Endodermal cell (in vitro differentiated cells): ENCODE measurements around the gene RNF223. TPM values are rescaled to one million over a fixed set of nuclear protein-coding genes. Genes with fewer than 3 reads are reported as not detected.

Source experiments
- DNase-seq: peaks from one replicate; pipeline ENCODE4 v3.0.0-alpha.2; 2017
- H3K27ac ChIP-seq: 2 replicates; pipeline ENCODE4 v1.5.1; 2013; ENCODE audit warnings: mild to moderate bottlenecking, low read depth, low read length, moderate library complexity
- H3K27me3 ChIP-seq: 2 replicates; pipeline ENCODE4 v1.6.1; 2013; ENCODE audit warnings: mild to moderate bottlenecking, low read length, moderate library complexity; ENCODE audit not compliant: insufficient read depth, control insufficient read depth, poor library complexity, severe bottlenecking
- H3K36me3 ChIP-seq: 2 replicates; pipeline ENCODE4 v1.7.0; 2013; ENCODE audit warnings: mild to moderate bottlenecking, low read length, moderate library complexity; ENCODE audit not compliant: control insufficient read depth, insufficient read depth
- H3K4me1 ChIP-seq: one replicate; pipeline ENCODE4 v1.7.0; 2013; ENCODE audit warnings: low read length; ENCODE audit not compliant: control insufficient read depth, insufficient read depth
- H3K4me3 ChIP-seq: 2 replicates; pipeline ENCODE4 v1.5.1; 2013; ENCODE audit warnings: mild to moderate bottlenecking, low read length, moderate library complexity
- H3K9ac ChIP-seq: 2 replicates; pipeline ENCODE4 v1.6.1; 2013; ENCODE audit warnings: mild to moderate bottlenecking, low read length, moderate library complexity; ENCODE audit not compliant: poor library complexity, severe bottlenecking; ENCODE audit errors: extremely low read depth
- H3K9me3 ChIP-seq: 2 replicates; pipeline ENCODE4 v1.6.1; 2013; ENCODE audit warnings: mild to moderate bottlenecking, low read length, moderate library complexity; ENCODE audit not compliant: control insufficient read depth
- H3K27ac Mint-ChIP-seq: 2 replicates; pipeline ENCODE4 v1.8.0; 2020; ENCODE audit warnings: mixed read lengths
- H3K27me3 Mint-ChIP-seq: 2 replicates; pipeline ENCODE4 v1.8.0; 2021; ENCODE audit warnings: mild to moderate bottlenecking, mixed read lengths; ENCODE audit not compliant: insufficient read depth
- H3K36me3 Mint-ChIP-seq: 2 replicates; pipeline ENCODE4 v1.8.0; 2020; ENCODE audit warnings: low read depth, mixed read lengths
- H3K4me1 Mint-ChIP-seq: 2 replicates; pipeline ENCODE4 v1.8.0; 2020; ENCODE audit warnings: mixed read lengths
- H3K4me3 Mint-ChIP-seq: 2 replicates; pipeline ENCODE4 v1.8.0; 2020; ENCODE audit warnings: mild to moderate bottlenecking, moderate library complexity, mixed read lengths
- H3K9me3 Mint-ChIP-seq: 2 replicates; pipeline ENCODE4 v1.8.0; 2020; ENCODE audit warnings: mild to moderate bottlenecking, mixed read lengths
- WGBS, 2 experiments: methylation state at CpG; one replicate each; pipeline versions ENCODE4 v1.1.5 to v1.1.7; 2013; ENCODE audit warnings: missing lambda C conversion rate in 2 of 2, mixed read lengths in 1 of 2; ENCODE audit not compliant: insufficient coverage in 1 of 2, insufficient read length in 1 of 2; 5-methylcytosine and 5-hydroxymethylcytosine counted together
- total RNA-seq, 2 donors: library from RNA; stranded (reverse); fragmentation: NEBNext Ultra II Directional in 1 of 2; extraction: Animal tissue kit (Norgen Biotek cat#: 25700) in 1 of 2; gene quantifications; 2 replicates in 1 of 2; 3 replicates in 1 of 2; pipeline ENCODE4 v1.2.1, GENCODE V29; 2021
- TF ChIP-seq, protein P1 (sequence below): fragments of 200-600 bp; sonication (generic); conservative IDR thresholded peaks from 2 replicates; pipeline ENCODE4 v1.5.0; 2021; ENCODE audit warnings: antibody characterized with exemption, mild to moderate bottlenecking

The RNF223 gene
- total RNA-seq, 2 donors from 2014 or later = not detected

DNA sequence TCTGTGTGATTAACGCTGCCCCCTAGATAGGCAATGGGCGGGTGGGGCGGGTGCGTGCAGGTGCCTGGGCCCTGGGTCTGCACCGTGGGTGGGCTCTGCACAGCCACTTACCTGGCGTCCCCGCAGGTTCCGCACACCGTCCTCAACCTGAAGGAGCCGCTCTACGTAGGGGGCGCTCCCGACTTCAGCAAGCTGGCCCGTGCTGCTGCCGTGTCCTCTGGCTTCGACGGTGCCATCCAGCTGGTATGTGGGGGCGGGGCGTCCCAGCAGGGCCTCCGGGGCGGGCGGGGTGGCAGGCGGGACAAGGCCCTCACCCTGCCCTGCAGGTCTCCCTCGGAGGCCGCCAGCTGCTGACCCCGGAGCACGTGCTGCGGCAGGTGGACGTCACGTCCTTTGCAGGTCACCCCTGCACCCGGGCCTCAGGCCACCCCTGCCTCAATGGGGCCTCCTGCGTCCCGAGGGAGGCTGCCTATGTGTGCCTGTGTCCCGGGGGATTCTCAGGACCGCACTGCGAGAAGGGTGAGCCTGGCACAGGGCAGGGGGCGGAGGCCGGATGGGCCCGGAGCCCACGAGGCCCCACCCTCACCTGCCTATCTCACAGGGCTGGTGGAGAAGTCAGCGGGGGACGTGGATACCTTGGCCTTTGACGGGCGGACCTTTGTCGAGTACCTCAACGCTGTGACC lies 22.8 kb downstream of the RNF223 start:
- peaks cover 3% of the 10 kb centered on the region for H3K27me3 Mint-ChIP-seq
- DNase-seq = peak; percentile 72
- Histone ChIP-seq H3K4me1 (no peaks in the 10 kb centered on the region), H3K27me3 (no peaks in the 10 kb centered on the region), H3K9me3 (no peaks in the 10 kb centered on the region), H3K4me3 (no peak overlapping the region), H3K9ac (no peak overlapping the region), H3K36me3 (peaks cover 36% of the 10 kb centered on the region), H3K27ac (no peak overlapping the region)
- TF ChIP-seq, protein P1, sequence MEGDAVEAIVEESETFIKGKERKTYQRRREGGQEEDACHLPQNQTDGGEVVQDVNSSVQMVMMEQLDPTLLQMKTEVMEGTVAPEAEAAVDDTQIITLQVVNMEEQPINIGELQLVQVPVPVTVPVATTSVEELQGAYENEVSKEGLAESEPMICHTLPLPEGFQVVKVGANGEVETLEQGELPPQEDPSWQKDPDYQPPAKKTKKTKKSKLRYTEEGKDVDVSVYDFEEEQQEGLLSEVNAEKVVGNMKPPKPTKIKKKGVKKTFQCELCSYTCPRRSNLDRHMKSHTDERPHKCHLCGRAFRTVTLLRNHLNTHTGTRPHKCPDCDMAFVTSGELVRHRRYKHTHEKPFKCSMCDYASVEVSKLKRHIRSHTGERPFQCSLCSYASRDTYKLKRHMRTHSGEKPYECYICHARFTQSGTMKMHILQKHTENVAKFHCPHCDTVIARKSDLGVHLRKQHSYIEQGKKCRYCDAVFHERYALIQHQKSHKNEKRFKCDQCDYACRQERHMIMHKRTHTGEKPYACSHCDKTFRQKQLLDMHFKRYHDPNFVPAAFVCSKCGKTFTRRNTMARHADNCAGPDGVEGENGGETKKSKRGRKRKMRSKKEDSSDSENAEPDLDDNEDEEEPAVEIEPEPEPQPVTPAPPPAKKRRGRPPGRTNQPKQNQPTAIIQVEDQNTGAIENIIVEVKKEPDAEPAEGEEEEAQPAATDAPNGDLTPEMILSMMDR = no peak
- H3K36me3 Mint-ChIP-seq = peaks cover 41% of the 10 kb centered on the region
- H3K9me3 Mint-ChIP-seq = no peaks in the 10 kb centered on the region
- WGBS, 2 experiments = 93 to 97% methylated on average over 40 to 46 of the region's 46 CpGs
- no peaks in the 10 kb centered on the region for H3K4me1 Mint-ChIP-seq
- H3K27ac Mint-ChIP-seq = no peak overlapping the region
- no peak overlapping the region for H3K4me3 Mint-ChIP-seq

DNA sequence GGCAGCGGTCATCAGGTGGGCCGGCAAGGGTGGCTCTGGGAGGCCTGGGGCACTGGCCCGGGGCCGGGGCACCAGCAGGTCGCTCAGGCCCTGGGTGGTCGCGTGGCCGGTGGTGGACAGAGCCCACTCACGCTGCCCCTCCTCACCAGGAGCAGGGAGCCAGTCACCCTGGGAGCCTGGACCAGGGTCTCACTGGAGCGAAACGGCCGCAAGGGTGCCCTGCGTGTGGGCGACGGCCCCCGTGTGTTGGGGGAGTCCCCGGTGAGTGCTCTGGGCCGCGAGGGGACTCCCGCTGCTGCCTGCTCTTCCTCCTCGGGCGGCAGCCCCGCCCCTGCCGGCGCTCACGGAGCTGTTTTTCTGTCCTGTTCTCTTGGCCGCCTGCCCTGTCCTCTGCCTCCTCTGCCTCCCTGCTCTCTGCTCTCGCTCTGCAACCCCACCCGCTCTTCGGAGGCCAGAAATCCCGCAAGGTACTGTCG lies 23.5 kb downstream of the RNF223 start:
- no peak overlapping the region for H3K4me3 Mint-ChIP-seq
- no peak overlapping the region for H3K27ac Mint-ChIP-seq
- Histone ChIP-seq H3K27ac (no peak overlapping the region), H3K36me3 (peaks cover 37% of the 10 kb centered on the region), H3K4me1 (no peaks in the 10 kb centered on the region), H3K4me3 (no peak overlapping the region), H3K9ac (no peak overlapping the region), H3K27me3 (no peaks in the 10 kb centered on the region), H3K9me3 (no peaks in the 10 kb centered on the region)
- no peaks in the 10 kb centered on the region for H3K27me3 Mint-ChIP-seq
- TF ChIP-seq, protein P1 = no peak
- H3K4me1 Mint-ChIP-seq = no peaks in the 10 kb centered on the region
- no peak for DNase-seq
- H3K9me3 Mint-ChIP-seq = no peaks in the 10 kb centered on the region
- H3K36me3 Mint-ChIP-seq = peaks cover 44% of the 10 kb centered on the region
- 96% methylated on average over 26 to 32 of the region's 32 CpGs for WGBS, 2 experiments

DNA sequence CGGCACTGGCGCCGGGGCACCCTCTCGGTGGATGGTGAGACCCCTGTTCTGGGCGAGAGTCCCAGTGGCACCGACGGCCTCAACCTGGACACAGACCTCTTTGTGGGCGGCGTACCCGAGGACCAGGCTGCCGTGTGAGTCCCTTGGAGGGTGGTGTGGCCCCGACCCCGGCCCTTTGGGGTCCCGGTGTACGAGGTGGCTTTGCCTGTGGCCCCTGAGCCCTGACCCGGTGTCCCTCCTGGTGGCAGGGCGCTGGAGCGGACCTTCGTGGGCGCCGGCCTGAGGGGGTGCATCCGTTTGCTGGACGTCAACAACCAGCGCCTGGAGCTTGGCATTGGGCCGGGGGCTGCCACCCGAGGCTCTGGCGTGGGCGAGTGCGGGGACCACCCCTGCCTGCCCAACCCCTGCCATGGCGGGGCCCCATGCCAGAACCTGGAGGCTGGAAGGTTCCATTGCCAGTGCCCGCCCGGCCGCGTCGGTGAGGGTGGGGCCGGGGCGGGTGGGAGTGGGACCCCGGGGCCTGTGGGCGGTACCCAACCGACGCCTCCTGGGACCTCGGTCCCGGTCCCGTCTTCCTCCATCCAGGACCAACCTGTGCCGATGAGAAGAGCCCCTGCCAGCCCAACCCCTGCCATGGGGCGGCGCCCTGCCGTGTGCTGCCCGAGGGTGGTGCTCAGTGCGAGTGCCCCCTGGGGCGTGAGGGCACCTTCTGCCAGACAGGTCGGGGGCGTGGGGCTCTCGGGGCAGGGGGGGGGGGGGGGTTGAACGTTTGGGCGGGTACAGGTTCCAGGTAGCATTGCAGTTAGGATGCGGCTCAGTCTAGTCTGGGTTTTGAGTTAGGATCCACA lies 24.6 kb downstream of the RNF223 start:
- Histone ChIP-seq H3K4me1 (no peaks in the 10 kb centered on the region), H3K27me3 (no peaks in the 10 kb centered on the region), H3K27ac (no peak overlapping the region), H3K9me3 (no peaks in the 10 kb centered on the region), H3K36me3 (peaks cover 44% of the 10 kb centered on the region), H3K9ac (no peak overlapping the region), H3K4me3 (no peak overlapping the region)
- Mint-ChIP-seq H3K4me3 (no peak overlapping the region), H3K9me3 (no peaks in the 10 kb centered on the region), H3K27ac (no peak overlapping the region), H3K4me1 (no peaks in the 10 kb centered on the region), H3K27me3 (no peaks in the 10 kb centered on the region), H3K36me3 (peaks cover 42% of the 10 kb centered on the region)
- TF ChIP-seq, protein P1 = no peak
- WGBS, 2 experiments = 94 to 98% methylated on average over 29 to 57 of the region's 57 CpGs
- DNase-seq = no peak
